ENCODE data around the gene PHACTR1. TPM values are rescaled to one million over a fixed set of nuclear protein-coding genes. Genes with fewer than 3 reads are reported as not detected.

PHACTR1 gene
- total RNA-seq, 4 donors from 2014 or later = 2.0 to 8.3 (median 4.5) TPM

DNA sequence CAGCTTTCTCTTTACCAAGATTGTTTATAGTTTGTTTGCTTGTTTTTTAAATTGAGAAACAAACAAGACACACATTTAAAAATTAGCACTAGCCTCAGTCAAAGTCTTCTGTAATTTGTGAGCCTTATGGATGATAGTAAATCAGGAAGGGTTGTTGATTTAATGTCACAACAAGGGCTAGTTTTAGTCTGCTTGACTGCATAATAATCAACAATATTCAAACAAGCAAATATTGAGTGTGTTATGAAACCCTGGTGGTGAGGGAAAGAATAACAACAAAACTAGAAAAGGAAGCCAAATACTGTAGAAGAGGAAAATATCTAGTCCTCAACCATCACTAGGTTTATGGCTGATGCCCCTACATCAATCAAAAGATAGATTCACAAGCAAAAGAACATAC lies 383.2 kb downstream of the PHACTR1 start:
- intact Hi-C loops (cut with DNase I; ENCODE audit: low total_unique reads) = no loop called here
- TF ChIP-seq, protein P1, sequence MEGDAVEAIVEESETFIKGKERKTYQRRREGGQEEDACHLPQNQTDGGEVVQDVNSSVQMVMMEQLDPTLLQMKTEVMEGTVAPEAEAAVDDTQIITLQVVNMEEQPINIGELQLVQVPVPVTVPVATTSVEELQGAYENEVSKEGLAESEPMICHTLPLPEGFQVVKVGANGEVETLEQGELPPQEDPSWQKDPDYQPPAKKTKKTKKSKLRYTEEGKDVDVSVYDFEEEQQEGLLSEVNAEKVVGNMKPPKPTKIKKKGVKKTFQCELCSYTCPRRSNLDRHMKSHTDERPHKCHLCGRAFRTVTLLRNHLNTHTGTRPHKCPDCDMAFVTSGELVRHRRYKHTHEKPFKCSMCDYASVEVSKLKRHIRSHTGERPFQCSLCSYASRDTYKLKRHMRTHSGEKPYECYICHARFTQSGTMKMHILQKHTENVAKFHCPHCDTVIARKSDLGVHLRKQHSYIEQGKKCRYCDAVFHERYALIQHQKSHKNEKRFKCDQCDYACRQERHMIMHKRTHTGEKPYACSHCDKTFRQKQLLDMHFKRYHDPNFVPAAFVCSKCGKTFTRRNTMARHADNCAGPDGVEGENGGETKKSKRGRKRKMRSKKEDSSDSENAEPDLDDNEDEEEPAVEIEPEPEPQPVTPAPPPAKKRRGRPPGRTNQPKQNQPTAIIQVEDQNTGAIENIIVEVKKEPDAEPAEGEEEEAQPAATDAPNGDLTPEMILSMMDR (IDR thresholded peaks at IDR 0.05) = no peak
- no peak for TF ChIP-seq POLR2A (IDR thresholded peaks at IDR 0.05)
- Histone ChIP-seq H3K27ac (no peak overlapping the region), H3K9me3 (no peaks in the 10 kb centered on the region), H3K27me3 (no peaks in the 10 kb centered on the region), H3K4me3 (no peak overlapping the region), H3K36me3 (no peaks in the 10 kb centered on the region), H3K4me1 (no peaks in the 10 kb centered on the region)
- no peak for DNase-seq

DNA sequence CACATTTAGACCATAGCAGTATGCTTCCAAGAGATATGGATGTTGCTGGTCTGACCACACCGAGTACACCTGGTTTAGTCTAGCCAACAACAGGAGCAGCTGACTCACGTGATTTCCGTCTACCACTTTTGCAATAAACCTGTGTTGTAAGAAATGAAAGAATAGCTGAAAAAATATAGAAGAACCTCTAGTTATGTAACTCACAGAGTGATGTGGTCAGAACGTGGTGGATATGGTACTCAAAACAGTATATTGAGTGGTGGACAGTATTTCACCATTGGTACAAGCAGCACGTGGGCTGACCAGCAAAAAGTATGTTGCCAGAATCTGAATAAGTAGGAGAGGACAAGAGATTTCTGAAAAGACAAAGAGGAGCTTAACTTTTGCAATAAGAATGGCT lies 384.8 kb downstream of the PHACTR1 start:
- Histone ChIP-seq H3K4me3 (no peak overlapping the region), H3K27me3 (no peaks in the 10 kb centered on the region), H3K36me3 (no peaks in the 10 kb centered on the region), H3K9me3 (no peaks in the 10 kb centered on the region), H3K27ac (no peak overlapping the region), H3K4me1 (no peaks in the 10 kb centered on the region)
- TF ChIP-seq, protein P1 (IDR thresholded peaks at IDR 0.05) = no peak
- no peak for DNase-seq
- intact Hi-C loops (cut with DNase I; ENCODE audit: low total_unique reads) = no loop called here

DNA sequence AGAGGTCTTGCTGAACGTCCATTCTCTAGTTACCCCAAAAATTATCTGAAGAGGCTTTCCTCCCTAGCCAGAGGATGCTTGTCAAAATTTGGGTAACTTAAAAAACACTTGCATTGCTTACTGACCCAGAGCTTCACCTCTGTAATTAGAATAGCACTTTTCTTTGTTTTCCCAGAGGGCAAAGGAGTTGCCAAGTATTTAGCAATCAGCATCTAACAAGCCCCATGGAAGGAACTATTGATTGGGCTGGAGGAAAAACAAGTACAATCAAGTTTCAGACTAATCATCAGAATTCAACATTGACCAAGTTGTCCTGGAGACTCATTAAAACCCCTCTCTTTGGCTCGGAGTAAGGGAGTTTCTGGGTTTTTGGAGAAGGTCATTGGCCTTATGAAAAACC lies 385.4 kb downstream of the PHACTR1 start:
- Histone ChIP-seq H3K4me1 (no peaks in the 10 kb centered on the region), H3K9me3 (no peaks in the 10 kb centered on the region), H3K36me3 (no peaks in the 10 kb centered on the region), H3K27me3 (no peaks in the 10 kb centered on the region), H3K4me3 (no peak overlapping the region), H3K27ac (no peak overlapping the region)
- DNase-seq = no peak
- intact Hi-C loops (cut with DNase I; ENCODE audit: low total_unique reads) = no loop called here
- TF ChIP-seq, protein P1 (IDR thresholded peaks at IDR 0.05) = no peak
- TF ChIP-seq POLR2A (IDR thresholded peaks at IDR 0.05) = no peak

DNA sequence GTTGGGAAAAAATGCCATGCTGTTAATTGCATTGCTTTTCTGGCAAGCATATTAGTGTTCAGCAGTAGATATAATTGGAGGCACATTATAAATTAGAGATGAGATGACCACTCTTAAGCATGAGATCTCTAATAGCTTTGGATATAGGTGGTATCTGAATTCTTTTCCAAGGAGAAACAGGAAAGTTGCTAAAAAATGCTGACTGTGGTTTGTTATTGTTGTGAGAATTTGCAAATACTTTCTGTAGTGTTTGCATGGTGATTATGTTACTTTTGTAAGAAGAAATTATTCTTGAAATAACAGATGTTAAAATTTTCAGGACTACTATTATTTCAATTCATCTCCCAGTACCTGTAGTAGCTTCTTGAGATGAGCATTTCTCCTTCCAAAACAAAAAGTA lies 386.6 kb downstream of the PHACTR1 start:
- no peaks in the 10 kb centered on the region for H3K27me3 ChIP-seq
- intact Hi-C loops (cut with DNase I; ENCODE audit: low total_unique reads) = no loop called here
- H3K4me1 ChIP-seq = no peaks in the 10 kb centered on the region
- no peaks in the 10 kb centered on the region for H3K36me3 ChIP-seq
- H3K4me3 ChIP-seq = no peak overlapping the region
- no peak overlapping the region for H3K27ac ChIP-seq
- TF ChIP-seq, protein P1 (IDR thresholded peaks at IDR 0.05) = no peak
- TF ChIP-seq POLR2A (IDR thresholded peaks at IDR 0.05) = no peak
- no peaks in the 10 kb centered on the region for H3K9me3 ChIP-seq
- DNase-seq = no peak

DNA sequence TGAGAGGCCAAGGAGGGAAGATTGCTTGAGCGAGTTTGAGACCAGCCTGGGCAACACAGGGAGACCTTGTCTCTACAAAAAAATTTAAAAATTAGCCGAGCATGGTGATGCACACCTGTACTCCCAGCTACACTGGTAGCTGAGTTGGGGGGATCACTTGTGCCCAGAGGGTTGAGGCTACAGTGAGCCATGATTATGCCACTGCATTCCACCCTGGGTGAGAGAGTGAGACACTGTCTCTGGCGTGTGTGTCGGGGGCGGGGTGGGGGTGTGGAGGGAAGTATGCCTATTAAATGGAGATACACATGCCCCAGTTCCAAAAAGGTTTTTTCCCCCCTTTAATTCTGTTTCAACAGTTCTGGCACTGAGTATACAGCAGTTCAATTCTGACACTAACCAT lies 388.6 kb downstream of the PHACTR1 start:
- no peaks in the 10 kb centered on the region for H3K27me3 ChIP-seq
- TF ChIP-seq, protein P1 (IDR thresholded peaks at IDR 0.05) = no peak
- no peak for TF ChIP-seq POLR2A (IDR thresholded peaks at IDR 0.05)
- no peaks in the 10 kb centered on the region for H3K4me1 ChIP-seq
- H3K4me3 ChIP-seq = no peak overlapping the region
- no peak overlapping the region for H3K27ac ChIP-seq
- no peaks in the 10 kb centered on the region for H3K36me3 ChIP-seq
- no peak for DNase-seq
- intact Hi-C loops (cut with DNase I; ENCODE audit: low total_unique reads) = no loop called here
- no peaks in the 10 kb centered on the region for H3K9me3 ChIP-seq
